OCI-LY7 (cell line): ENCODE measurements around the gene ZBED1. TPM values are rescaled to one million over a fixed set of nuclear protein-coding genes. Genes with fewer than 3 reads are reported as not detected.

ENCODE experiments used
- BruUV-seq: library from RNA; stranded (reverse); fragments of 400-500 nt; replicated peaks from 2 replicates; lab custom pipeline; 2021; lab: Mats Ljungman, UMichigan
- CTCF ChIA-PET: fragments of 300-600 bp; sonication (Branson Sonifier 250); formaldehyde crosslinking; loops from one replicate; lab custom pipeline; 2022; ENCODE audit warnings: antibody characterized with exemption; ENCODE audit not compliant: unreplicated experiment; lab: Charles Lee
- POLR2A ChIA-PET: fragments of 300-600 bp; sonication (Branson Sonifier 250); formaldehyde crosslinking; loops from one replicate; lab custom pipeline; 2022; ENCODE audit warnings: antibody characterized with exemption; lab: Charles Lee
- DNase-seq: peaks from one replicate; pipeline ENCODE4 v3.0.0-alpha.2; 2015; ENCODE audit warnings: low spot score
- H2AFZ ChIP-seq: fragments of 200-600 bp; sonication (generic), shearing (Covaris generic); 2 replicates; pipeline ENCODE4 v1.6.1; 2014; ENCODE audit warnings: mild to moderate bottlenecking, antibody characterized with exemption, low read length, moderate library complexity
- H3K27ac ChIP-seq: fragments of 200-600 bp; sonication (generic); 2 replicates; pipeline ENCODE4 v1.5.1; 2014; ENCODE audit warnings: mixed run types, low read depth, mild to moderate bottlenecking, moderate library complexity, low read length, inconsistent platforms; ENCODE audit not compliant: poor library complexity, severe bottlenecking
- H3K36me3 ChIP-seq: fragments of 200-600 bp; sonication (generic); 2 replicates; pipeline ENCODE4 v1.6.1; 2014; ENCODE audit warnings: mild to moderate bottlenecking, antibody characterized with exemption, low read length, moderate library complexity, mixed read lengths; ENCODE audit not compliant: insufficient read depth
- H3K4me1 ChIP-seq: fragments of 200-600 bp; sonication (generic); 2 replicates; pipeline ENCODE4 v1.5.1; 2014; ENCODE audit warnings: mild to moderate bottlenecking, low read length; ENCODE audit not compliant: insufficient read depth, poor library complexity, severe bottlenecking
- H3K4me2 ChIP-seq: fragments of 200-600 bp; sonication (generic); 2 replicates; pipeline ENCODE4 v1.6.1; 2014; ENCODE audit warnings: mild to moderate bottlenecking, low read length
- H3K4me3 ChIP-seq: fragments of 200-600 bp; sonication (generic); 2 replicates; pipeline ENCODE4 v1.5.1; 2014; ENCODE audit warnings: mild to moderate bottlenecking, low read depth, low read length; ENCODE audit not compliant: poor library complexity, severe bottlenecking
- H3K79me2 ChIP-seq: fragments of 200-600 bp; sonication (generic); 2 replicates; pipeline ENCODE4 v1.6.1; 2016; ENCODE audit warnings: low read depth, mild to moderate bottlenecking, low read length, moderate library complexity, mixed read lengths; ENCODE audit not compliant: insufficient read depth
- H3K9me2 ChIP-seq: fragments of 200-600 bp; sonication (generic); 2 replicates; pipeline ENCODE4 v1.6.1; 2016; ENCODE audit warnings: mild to moderate bottlenecking, low read length, mixed read lengths; ENCODE audit not compliant: insufficient read depth
- H3K9me3 ChIP-seq: fragments of 200-600 bp; sonication (generic); 2 replicates; pipeline ENCODE4 v1.6.1; 2014; ENCODE audit warnings: mild to moderate bottlenecking, mixed run types, low read length, mixed read lengths
- H4K20me1 ChIP-seq: fragments of 200-600 bp; sonication (generic); 2 replicates; pipeline ENCODE4 v1.6.1; 2014; ENCODE audit warnings: mild to moderate bottlenecking, antibody characterized with exemption, low read length, moderate library complexity, mixed read lengths; ENCODE audit not compliant: insufficient read depth
- CTCF ChIP-seq: fragments of 200-600 bp; sonication (generic); conservative IDR thresholded peaks from 2 replicates; pipeline ENCODE4 v1.5.1; 2014; ENCODE audit warnings: mild to moderate bottlenecking, antibody characterized with exemption, low read length, moderate library complexity, mixed read lengths
- EZH2phosphoT487 ChIP-seq: fragments of 200-600 bp; sonication (generic); IDR thresholded peaks from 2 replicates; pipeline ENCODE4 v1.6.1; 2018; ENCODE audit warnings: low read depth, borderline replicate concordance, mild to moderate bottlenecking, mixed run types, antibody characterized with exemption, low read length, moderate library complexity, mixed read lengths
- intact Hi-C: fragments of 100-400 bp; cut with micrococcal nuclease; formaldehyde crosslinking; loops from one replicate; pipeline ENCODE4 v1.10.0; 2022; ENCODE audit not compliant: unreplicated experiment
- total RNA-seq, 2 experiments: library from RNA; depleted of rRNA in 1 of 2; stranded (reverse); fragments of >200 nt in 1 of 2; shearing (Covaris generic) in 1 of 2; gene quantifications; 2 replicates each; pipeline ENCODE4 v1.2.3, GENCODE V29; 2014 to 2022

Gene ZBED1
- total RNA-seq, 2 experiments from 2014 or later = 57.6 to 58.7 TPM

GRCh38 chrX:2498781-2499302 lies 1.9 kb downstream of the ZBED1 start:
- peaks cover 65% of the 10 kb centered on the region for H3K79me2 ChIP-seq
- peaks cover 42% of the 10 kb centered on the region for H3K36me3 ChIP-seq
- intact Hi-C loops = no loop called here
- no peaks in the 10 kb centered on the region for H3K9me3 ChIP-seq
- TF ChIP-seq EZH2phosphoT487 (no peak), CTCF (no peak)
- no peaks in the 10 kb centered on the region for H3K9me2 ChIP-seq
- H3K27ac ChIP-seq = peak overlapping the region; percentile 71
- no peak overlapping the region for H2AFZ ChIP-seq
- POLR2A ChIA-PET = no interaction called here
- H3K4me2 ChIP-seq = peak overlapping the region; percentile 86
- peak; percentile 48 for DNase-seq
- peaks cover 52% of the 10 kb centered on the region for H3K4me1 ChIP-seq
- TSS peak; percentile 47 for BruUV-seq
- peaks cover 14% of the 10 kb centered on the region; the same call in 1 of the 2 replicates for H4K20me1 ChIP-seq
- CTCF ChIA-PET = no interaction called here
- H3K4me3 ChIP-seq = peak overlapping the region; percentile 86

- peaks cover 14% of the 10 kb centered on the region; the same call in 1 of the 2 replicates for H4K20me1 ChIP-seq
- H3K9me2 ChIP-seq = no peaks in the 10 kb centered on the region
- CTCF ChIA-PET = no interaction called here
- no peak for TF ChIP-seq CTCF
- TF ChIP-seq EZH2phosphoT487 = no peak
- DNase-seq = no peak
- H3K4me1 ChIP-seq = peaks cover 53% of the 10 kb centered on the region
- H3K36me3 ChIP-seq = peaks cover 42% of the 10 kb centered on the region
- peak overlapping the region; percentile 86 for H3K4me2 ChIP-seq
- H3K79me2 ChIP-seq = peaks cover 72% of the 10 kb centered on the region
- no peaks in the 10 kb centered on the region for H3K9me3 ChIP-seq
- BruUV-seq = no TSS peak
- peak overlapping the region; percentile 86 for H3K4me3 ChIP-seq
- peak overlapping the region; percentile 71 for H3K27ac ChIP-seq
- no peak overlapping the region for H2AFZ ChIP-seq
- POLR2A ChIA-PET = no interaction called here
- intact Hi-C loops = no loop called here
These were observed 2.6 kb downstream of the ZBED1 start for GRCh38 chrX:2497961-2498780.

GRCh38 chrX:2495595-2495994 lies 5.2 kb downstream of the ZBED1 start:
- H3K36me3 ChIP-seq = peaks cover 44% of the 10 kb centered on the region
- no peak for DNase-seq
- H3K9me3 ChIP-seq = no peaks in the 10 kb centered on the region
- no peaks in the 10 kb centered on the region for H3K9me2 ChIP-seq
- no TSS peak for BruUV-seq
- H3K4me1 ChIP-seq = peaks cover 57% of the 10 kb centered on the region
- H3K79me2 ChIP-seq = peaks cover 90% of the 10 kb centered on the region
- peaks cover 14% of the 10 kb centered on the region; the same call in 1 of the 2 replicates for H4K20me1 ChIP-seq
- intact Hi-C loops = no loop called here
- ChIA-PET CTCF (no interaction called here), POLR2A (no interaction called here)
- H3K4me3 ChIP-seq = no peak overlapping the region
- TF ChIP-seq CTCF (no peak), EZH2phosphoT487 (no peak)
- H3K27ac ChIP-seq = no peak overlapping the region
- no peak overlapping the region for H2AFZ ChIP-seq
- H3K4me2 ChIP-seq = no peak overlapping the region
